Amniotic stem cell (primary cell): Measurements from ENCODE around the gene PLEKHG4B.
"Not testable (repeated sequence)": the region's sequence is repeated elsewhere in the genome, so short reads cannot be mapped to it uniquely, and the experiment has no call there.

Source experiments
- DNase-seq: peaks from one replicate; lab custom pipeline; 2025; lab: John Stamatoyannopoulos, UW

PLEKHG4B gene

GRCh38 chr5:199950-200645, 108.1 kb downstream of the PLEKHG4B start:
- DNase-seq: no peak

- no peak for DNase-seq
Observed at GRCh38 chr5:200985-201384, 109.0 kb downstream of the PLEKHG4B start.

GRCh38 chr5:201672-202071, 109.7 kb downstream of the PLEKHG4B start:
- DNase-seq: no peak

GRCh38 chr5:203246-203930, 111.4 kb downstream of the PLEKHG4B start:
- DNase-seq: no peak

GRCh38 chr5:204001-204400, 112.0 kb downstream of the PLEKHG4B start:
- DNase-seq: no peak

- no peak for DNase-seq
Observed at GRCh38 chr5:204462-204861, 112.5 kb downstream of the PLEKHG4B start.

- DNase-seq: no peak
Observed at GRCh38 chr5:204966-205670, 113.2 kb downstream of the PLEKHG4B start.

- no peak for DNase-seq
Observed at GRCh38 chr5:206406-206805, 114.4 kb downstream of the PLEKHG4B start.

- no peak for DNase-seq
Observed at GRCh38 chr5:206927-207536, 115.1 kb downstream of the PLEKHG4B start.

- no peak for DNase-seq
Observed at GRCh38 chr5:207599-207998, 115.6 kb downstream of the PLEKHG4B start.

- no peak for DNase-seq
Observed at GRCh38 chr5:208449-209114, 116.6 kb downstream of the PLEKHG4B start.

GRCh38 chr5:213803-214395, 121.9 kb downstream of the PLEKHG4B start:
- DNase-seq: no peak

GRCh38 chr5:215256-215655, 123.3 kb downstream of the PLEKHG4B start:
- not testable (repeated sequence) for DNase-seq

GRCh38 chr5:216076-216475, 124.1 kb downstream of the PLEKHG4B start:
- not testable (repeated sequence) for DNase-seq

- peak; percentile 76 for DNase-seq
Observed at GRCh38 chr5:217494-218456, 125.8 kb downstream of the PLEKHG4B start, which contains the start of the genes CCDC127 and SDHA. TSS of gene CCDC127 (minus strand) at chr5:218153. CDS start at chr5:216849, 1,304 bp downstream. TSS of gene SDHA (plus strand) at chr5:218320. CDS start at chr5:218356, 36 bp downstream.

- DNase-seq: no peak
Observed at GRCh38 chr5:218457-219291, 126.7 kb downstream of the PLEKHG4B start.

- DNase-seq: no peak
Observed at GRCh38 chr5:219460-219863, 127.5 kb downstream of the PLEKHG4B start.

- DNase-seq: no peak
Observed at GRCh38 chr5:219991-220390, 128.0 kb downstream of the PLEKHG4B start.
